Activated CD4-positive, alpha-beta T cell treated with anti-CD3 and anti-CD28 coated beads for 36 hours (primary cell): ENCODE results near the gene SLC51B. TPM values are rescaled to one million over a fixed set of nuclear protein-coding genes. Genes with fewer than 3 reads are reported as not detected.

ENCODE experiments used
- ATAC-seq: fragments of 200-7000 bp; cut with Tn5 transposase; one replicate; pipeline ENCODE4 v1.10.0; 2021; ENCODE audit warnings: mild to moderate bottlenecking, moderate library complexity
- CTCF ChIA-PET: fragments of 350-600 bp; sonication (Branson Sonifier 250); formaldehyde crosslinking; loops from one replicate; lab custom pipeline; 2021; ENCODE audit warnings: antibody characterized with exemption; lab: Charles Lee
- POLR2A ChIA-PET: fragments of 350-600 bp; sonication (Branson Sonifier 250); formaldehyde crosslinking; loops from one replicate; lab custom pipeline; 2021; ENCODE audit warnings: antibody characterized with exemption, inconsistent platforms; lab: Charles Lee
- DNase-seq: peaks from one replicate; pipeline ENCODE4 v3.0.0-alpha.2; 2020
- H3K27ac Mint-ChIP-seq: one replicate; pipeline ENCODE4 v1.8.0; 2021; ENCODE audit warnings: mixed read lengths
- H3K27me3 Mint-ChIP-seq: one replicate; pipeline ENCODE4 v1.8.0; 2021; ENCODE audit warnings: mixed read lengths
- H3K36me3 Mint-ChIP-seq: one replicate; pipeline ENCODE4 v1.8.0; 2021; ENCODE audit warnings: low read depth, mixed read lengths
- H3K4me1 Mint-ChIP-seq: one replicate; pipeline ENCODE4 v1.8.0; 2021; ENCODE audit warnings: mixed read lengths
- H3K4me3 Mint-ChIP-seq: one replicate; pipeline ENCODE4 v1.8.0; 2021; ENCODE audit warnings: mild to moderate bottlenecking, moderate library complexity, mixed read lengths
- H3K9me3 Mint-ChIP-seq: one replicate; pipeline ENCODE4 v1.8.0; 2021; ENCODE audit warnings: low read depth, mixed read lengths
- intact Hi-C, 2 experiments: fragments of 100-400 bp; cut with DNase I in 1 of 2; cut with micrococcal nuclease in 1 of 2; formaldehyde crosslinking; loops; one replicate each; pipeline versions ENCODE4 v1.14.2 to v1.15.1; 2022 to 2024; cut with DNase I, micrococcal nuclease
- total RNA-seq, 2 experiments: library from RNA; stranded (reverse); gene quantifications; one replicate each; pipeline ENCODE4 v1.2.3, GENCODE V29; 2021

Gene SLC51B
- total RNA-seq, 2 experiments from 2014 or later = not detected

DNA sequence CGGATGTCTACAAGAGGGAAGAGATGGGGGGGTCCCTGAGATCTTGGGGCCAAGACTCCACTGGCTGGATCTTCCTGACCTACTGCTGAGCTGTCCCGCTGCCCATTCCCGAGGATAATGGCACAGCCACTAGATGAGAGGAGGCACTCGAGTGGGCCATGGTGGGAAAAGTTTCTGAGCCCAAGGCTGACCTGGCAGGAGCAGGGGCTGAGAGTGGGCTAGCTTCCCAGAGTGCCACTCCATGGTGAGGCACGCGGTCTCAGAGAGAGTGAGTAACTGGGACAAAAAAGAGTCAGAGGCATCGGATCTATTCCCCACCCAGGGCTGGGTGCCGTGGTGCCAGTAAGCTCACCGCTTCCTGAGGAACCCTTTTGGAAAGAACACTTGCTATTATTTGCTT lies 10.9 kb downstream of the SLC51B start:
- ChIA-PET POLR2A (interaction anchor here (0.6 kb wide), 1 partner anchor 805 kb away, joined by 3 read pairs; no protein-coding TSS in a partner anchor), CTCF (interaction anchor here (0.8 to 2.0 kb wide), 9 partner anchors 12 to 244 kb away, joined by 3 to 5 read pairs (median 5); partner anchors contain the start of gene SLC51B)
- no peak for ATAC-seq
- DNase-seq = no peak
- Mint-ChIP-seq H3K4me3 (no peak overlapping the region), H3K4me1 (no peaks in the 10 kb centered on the region), H3K27me3 (no peaks in the 10 kb centered on the region), H3K36me3 (no peaks in the 10 kb centered on the region), H3K27ac (no peak overlapping the region), H3K9me3 (no peaks in the 10 kb centered on the region)
- intact Hi-C loops = no loop called here

DNA sequence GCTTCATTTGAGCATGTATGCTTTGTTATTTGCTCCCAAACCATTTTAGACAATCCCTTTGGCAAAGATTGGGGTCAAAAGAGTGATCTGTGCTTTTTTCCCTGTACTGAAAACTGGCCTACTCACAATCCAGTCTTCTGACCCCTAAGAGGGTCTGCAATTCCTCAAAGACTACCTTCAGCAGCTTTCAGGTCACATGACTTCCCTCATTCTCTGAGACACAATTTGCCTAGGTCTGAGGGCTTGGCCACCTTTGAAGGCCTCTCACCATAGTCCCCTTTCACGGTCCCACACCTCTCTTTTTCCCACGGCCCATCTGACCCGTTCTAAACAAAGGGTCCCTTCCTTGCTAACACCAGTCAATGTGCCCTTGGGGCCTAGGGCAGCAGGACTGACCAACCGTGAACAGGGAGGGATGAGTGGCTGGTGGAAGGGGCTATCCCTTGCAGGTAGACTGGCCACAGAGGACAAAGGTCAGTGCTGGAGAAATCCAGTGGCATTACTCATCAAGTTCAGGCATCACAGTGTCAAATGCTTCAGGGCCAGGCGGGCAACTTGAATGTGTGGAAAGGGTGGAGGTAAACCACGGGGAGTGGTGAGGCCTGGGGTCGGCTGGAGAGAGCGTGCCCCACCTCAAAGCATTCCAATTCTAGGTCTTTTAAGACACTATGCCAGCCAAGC lies 11.8 kb downstream of the SLC51B start:
- Mint-ChIP-seq H3K9me3 (no peaks in the 10 kb centered on the region), H3K4me3 (no peak overlapping the region), H3K36me3 (no peaks in the 10 kb centered on the region), H3K27me3 (no peaks in the 10 kb centered on the region), H3K27ac (no peak overlapping the region), H3K4me1 (no peaks in the 10 kb centered on the region)
- intact Hi-C loops = no loop called here
- CTCF ChIA-PET = interaction anchor here (0.5 to 1.5 kb wide), 4 partner anchors 16 to 1139 kb away, joined by 3 to 5 read pairs (median 3); no protein-coding TSS in a partner anchor
- ATAC-seq = no peak
- POLR2A ChIA-PET = no interaction called here
- no peak for DNase-seq

DNA sequence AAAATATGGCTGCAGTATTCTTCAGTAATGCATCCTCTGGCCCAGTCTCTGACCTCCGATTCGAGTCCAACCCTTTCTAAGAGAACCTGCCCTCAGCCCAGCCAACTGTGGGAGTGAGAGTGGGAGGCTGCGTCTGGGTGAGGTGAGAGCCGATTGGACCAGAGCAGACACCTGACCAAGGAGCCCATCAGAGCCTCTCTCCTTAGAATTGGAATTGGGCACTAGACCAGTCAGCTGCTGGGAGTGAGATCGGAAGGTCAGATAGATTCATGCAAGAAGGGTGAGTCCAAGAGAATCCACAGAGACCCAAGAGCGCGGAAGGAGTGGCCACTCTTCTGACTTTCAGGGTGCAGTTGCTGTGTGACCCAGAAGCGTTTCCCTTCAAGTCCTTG lies 12.4 kb downstream of the SLC51B start:
- Mint-ChIP-seq H3K4me3 (no peak overlapping the region), H3K36me3 (no peaks in the 10 kb centered on the region), H3K27ac (no peak overlapping the region), H3K27me3 (no peaks in the 10 kb centered on the region), H3K4me1 (no peaks in the 10 kb centered on the region), H3K9me3 (no peaks in the 10 kb centered on the region)
- no peak for ATAC-seq
- CTCF ChIA-PET = interaction anchor here (0.5 kb wide), 1 partner anchor 1139 kb away, joined by 3 read pairs; no protein-coding TSS in a partner anchor
- intact Hi-C loops = no loop called here
- no peak for DNase-seq
- POLR2A ChIA-PET = no interaction called here

DNA sequence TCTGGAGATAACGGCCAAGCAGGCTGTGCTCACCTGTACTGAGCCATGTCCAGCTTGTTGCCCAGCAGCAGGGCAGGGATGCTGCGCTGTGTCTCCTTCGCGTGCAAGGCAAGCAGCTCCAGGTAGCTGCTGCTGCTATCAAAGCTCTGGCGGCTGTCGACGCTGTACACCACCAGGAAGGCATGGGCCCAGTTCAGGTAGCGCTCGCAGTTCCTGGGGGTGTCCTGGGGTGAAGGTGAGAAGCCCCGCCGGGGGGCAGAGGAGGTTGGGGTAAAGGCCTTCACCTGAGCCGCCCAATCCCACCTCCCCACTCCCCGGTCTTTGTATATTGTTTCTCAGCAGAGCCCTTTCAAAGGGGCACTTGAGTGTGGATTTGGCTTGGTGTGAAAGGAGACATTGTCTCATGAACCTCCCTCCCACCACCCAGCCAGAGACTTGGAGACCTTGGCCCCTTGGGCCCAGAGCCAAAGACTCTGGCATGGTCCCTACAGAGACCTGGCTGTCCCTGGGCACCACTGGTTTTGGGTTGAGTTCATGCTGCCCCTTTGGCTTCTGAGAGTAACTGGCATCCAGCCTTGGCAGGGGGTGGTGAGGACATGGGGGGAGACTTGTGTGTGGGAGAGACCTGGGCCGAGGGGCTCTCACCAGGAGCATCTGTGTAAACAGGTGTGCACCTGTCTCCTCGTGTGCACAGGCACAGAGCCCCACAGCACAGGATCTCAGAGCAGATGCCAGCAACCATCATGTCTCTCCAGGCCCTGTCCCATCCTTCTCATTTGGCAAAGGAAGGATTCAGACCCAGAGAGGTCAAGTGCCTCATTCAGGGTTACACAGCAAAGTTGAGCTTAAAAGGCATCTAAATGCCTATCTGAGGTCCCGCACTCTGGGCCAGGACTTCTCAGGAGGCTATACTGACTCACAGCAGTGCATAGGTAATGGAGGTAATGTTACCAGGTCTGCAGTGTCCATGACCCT lies 13.5 kb downstream of the SLC51B start:
- intact Hi-C loops = no loop called here
- ATAC-seq (no peak), DNase-seq (no peak)
- ChIA-PET POLR2A (no interaction called here), CTCF (interaction anchor here (0.7 to 1.3 kb wide), 3 partner anchors 11 to 118 kb away, joined by 3 read pairs; no protein-coding TSS in a partner anchor)
- Mint-ChIP-seq H3K36me3 (no peaks in the 10 kb centered on the region), H3K9me3 (no peaks in the 10 kb centered on the region), H3K27ac (no peak overlapping the region), H3K27me3 (no peaks in the 10 kb centered on the region), H3K4me1 (no peaks in the 10 kb centered on the region), H3K4me3 (no peak overlapping the region)

DNA sequence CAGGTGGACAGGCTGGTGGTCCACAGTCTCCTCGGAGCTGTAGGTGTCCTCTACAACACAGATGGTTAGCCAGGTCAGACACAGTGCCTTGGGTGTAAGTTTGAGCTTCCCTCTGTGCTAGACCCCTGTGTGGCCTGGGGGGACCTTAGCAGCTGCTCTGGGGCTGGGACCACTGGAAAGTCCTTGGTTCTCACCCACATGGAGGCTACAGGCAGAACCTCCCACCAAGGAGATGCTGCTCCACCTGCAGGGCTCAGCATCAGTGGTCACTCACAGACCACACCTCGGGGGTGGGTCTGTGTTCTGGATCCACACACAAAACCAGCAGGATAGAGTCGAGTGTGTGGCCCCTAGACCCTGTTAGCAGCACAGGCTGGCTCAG lies 14.2 kb downstream of the SLC51B start:
- Mint-ChIP-seq H3K4me3 (no peak overlapping the region), H3K27ac (no peak overlapping the region), H3K36me3 (no peaks in the 10 kb centered on the region), H3K4me1 (no peaks in the 10 kb centered on the region), H3K9me3 (no peaks in the 10 kb centered on the region), H3K27me3 (no peaks in the 10 kb centered on the region)
- DNase-seq = no peak
- ChIA-PET CTCF (interaction anchor here (0.7 to 1.3 kb wide), 3 partner anchors 10 to 119 kb away, joined by 3 read pairs; no protein-coding TSS in a partner anchor), POLR2A (no interaction called here)
- intact Hi-C loops = no loop called here
- no peak for ATAC-seq

DNA sequence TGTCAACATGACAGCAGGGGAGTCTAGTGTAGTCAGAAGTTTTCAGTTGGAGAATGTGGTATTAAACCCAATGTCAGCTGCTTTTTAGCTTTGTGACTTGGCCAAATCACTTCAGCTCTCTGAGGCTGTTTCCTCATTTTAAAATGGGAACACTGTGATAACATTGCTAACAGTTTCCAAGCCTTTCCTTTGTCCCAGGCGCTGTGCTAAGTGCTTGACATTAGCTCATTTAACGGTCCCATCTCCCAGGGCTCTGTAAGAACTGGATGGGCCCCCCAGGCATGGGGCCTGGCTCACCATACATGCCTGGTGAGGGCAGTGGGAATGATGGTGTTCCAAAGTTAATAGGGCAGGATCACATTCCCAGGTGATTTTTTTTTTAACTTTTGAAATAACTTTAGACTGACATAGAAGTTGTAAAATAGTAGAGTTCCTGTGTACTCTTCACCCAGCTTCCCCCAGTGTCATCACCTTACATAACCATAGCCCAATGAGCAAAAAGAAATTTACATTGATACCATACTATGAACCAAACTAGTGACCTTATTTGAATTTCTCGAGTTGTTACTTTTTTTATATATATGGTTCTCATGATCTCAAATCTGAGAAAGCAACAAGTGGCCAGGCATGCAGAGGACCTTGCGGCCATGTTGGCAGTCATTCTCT lies 14.9 kb downstream of the SLC51B start:
- ChIA-PET CTCF (interaction anchor here (1.0 to 1.3 kb wide), 2 partner anchors 18 to 120 kb away, joined by 3 read pairs; no protein-coding TSS in a partner anchor), POLR2A (no interaction called here)
- Mint-ChIP-seq H3K36me3 (no peaks in the 10 kb centered on the region), H3K27ac (no peak overlapping the region), H3K27me3 (peaks cover 2% of the 10 kb centered on the region), H3K9me3 (no peaks in the 10 kb centered on the region), H3K4me1 (no peaks in the 10 kb centered on the region), H3K4me3 (no peak overlapping the region)
- no peak for DNase-seq
- ATAC-seq = no peak
- intact Hi-C loops = no loop called here

DNA sequence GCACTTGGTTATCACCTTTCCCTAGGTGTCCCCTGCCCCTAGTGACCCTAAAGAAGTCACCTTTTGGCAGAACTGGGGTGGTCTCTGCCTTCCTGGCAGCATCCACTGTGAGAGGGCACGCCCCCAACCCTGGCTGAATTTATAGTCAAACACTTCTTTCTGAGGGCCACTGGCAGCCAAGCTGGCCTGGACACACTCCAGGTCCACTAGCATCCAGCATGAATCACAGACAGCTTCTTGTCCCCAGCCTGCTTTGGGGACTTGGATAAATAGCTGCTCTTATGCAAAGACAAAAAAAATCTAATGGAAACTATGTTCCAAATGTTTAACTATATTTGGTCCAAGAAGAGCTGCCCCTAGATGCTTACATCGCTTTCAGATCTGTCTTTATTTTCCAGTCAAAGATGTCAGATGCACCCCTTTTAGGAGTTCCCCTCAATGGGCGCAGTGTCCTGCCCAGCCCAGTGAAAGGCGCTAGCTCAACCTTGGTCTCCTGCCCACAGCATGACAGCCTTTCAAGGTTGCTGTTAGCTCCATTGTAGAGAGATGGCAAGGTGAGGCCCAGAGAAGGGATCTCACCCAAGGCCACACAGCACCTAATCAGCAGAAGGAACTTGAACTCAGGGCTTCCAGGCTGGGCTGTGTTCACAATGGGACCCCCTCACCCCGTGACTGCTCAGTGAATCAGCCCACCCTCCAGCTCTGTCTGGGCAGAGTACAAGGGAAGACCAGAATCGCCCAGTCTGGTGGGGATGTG lies 15.6 kb downstream of the SLC51B start:
- no peak for ATAC-seq
- Mint-ChIP-seq H3K27me3 (peaks cover 9% of the 10 kb centered on the region), H3K27ac (no peak overlapping the region), H3K4me3 (no peak overlapping the region), H3K9me3 (no peaks in the 10 kb centered on the region), H3K4me1 (no peaks in the 10 kb centered on the region), H3K36me3 (no peaks in the 10 kb centered on the region)
- POLR2A ChIA-PET = interaction anchor here (0.6 kb wide), 1 partner anchor 156 kb away, joined by 3 read pairs; no protein-coding TSS in a partner anchor
- DNase-seq = no peak
- intact Hi-C loops = no loop called here
- CTCF ChIA-PET = interaction anchor here (0.7 to 1.4 kb wide), 2 partner anchors 26 to 40 kb away, joined by 3 read pairs; no protein-coding TSS in a partner anchor

DNA sequence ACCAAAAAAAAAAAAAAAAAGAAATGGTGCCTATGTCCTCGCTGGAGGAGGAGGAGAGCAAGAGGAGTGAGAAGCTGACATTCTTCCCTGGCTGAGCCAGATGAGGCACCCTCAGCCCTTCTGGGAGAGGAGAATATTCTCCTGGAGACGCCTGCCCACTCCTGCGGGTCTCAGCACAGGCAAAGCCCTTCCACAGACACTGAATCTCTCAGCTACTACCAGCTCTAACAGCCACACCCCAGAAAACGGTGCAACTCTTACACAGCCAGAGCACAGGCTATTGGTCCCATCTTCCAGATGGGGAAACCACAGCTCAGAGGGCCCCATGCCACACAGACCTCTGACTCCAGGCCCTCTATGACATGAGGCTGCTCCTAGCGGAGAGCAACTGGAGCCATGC lies 16.9 kb downstream of the SLC51B start:
- intact Hi-C loops = no loop called here
- POLR2A ChIA-PET = no interaction called here
- Mint-ChIP-seq H3K27ac (no peak overlapping the region), H3K36me3 (no peaks in the 10 kb centered on the region), H3K9me3 (no peaks in the 10 kb centered on the region), H3K4me1 (peaks cover under 1% of the 10 kb centered on the region), H3K27me3 (peaks cover 20% of the 10 kb centered on the region), H3K4me3 (no peak overlapping the region)
- ATAC-seq = no peak
- CTCF ChIA-PET = interaction anchor here (1.1 to 1.4 kb wide), 2 partner anchors 8 to 39 kb away, joined by 3 to 4 read pairs; no protein-coding TSS in a partner anchor
- no peak for DNase-seq

DNA sequence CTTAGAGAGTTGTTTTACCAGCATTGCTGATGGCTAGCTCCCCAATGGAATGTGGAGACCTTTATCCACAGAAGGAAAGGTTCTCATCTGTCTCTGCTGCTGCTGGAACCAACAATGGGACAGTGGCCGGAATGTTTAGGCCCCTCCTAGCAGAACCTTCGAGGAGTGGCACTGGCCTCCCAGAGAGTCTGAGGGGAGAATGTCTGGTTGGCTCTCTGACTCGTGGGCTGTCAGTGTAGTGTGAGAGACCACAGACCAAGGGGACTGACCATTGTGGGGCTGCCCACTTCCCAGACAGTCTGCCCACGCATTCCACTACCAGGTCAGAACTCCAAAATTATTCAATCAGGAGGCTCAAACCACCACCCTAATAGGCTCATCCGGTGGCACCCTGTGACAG lies 17.5 kb downstream of the SLC51B start:
- ChIA-PET POLR2A (no interaction called here), CTCF (interaction anchor here (1.1 kb wide), 1 partner anchor 8 kb away, joined by 4 read pairs; no protein-coding TSS in a partner anchor)
- intact Hi-C loops = no loop called here
- H3K36me3 Mint-ChIP-seq = no peaks in the 10 kb centered on the region
- H3K27me3 Mint-ChIP-seq = peaks cover 24% of the 10 kb centered on the region
- ATAC-seq (no peak), DNase-seq (no peak)
- peaks cover 3% of the 10 kb centered on the region for H3K4me1 Mint-ChIP-seq
- H3K4me3 Mint-ChIP-seq = no peak overlapping the region
- no peaks in the 10 kb centered on the region for H3K9me3 Mint-ChIP-seq
- H3K27ac Mint-ChIP-seq = no peak overlapping the region

DNA sequence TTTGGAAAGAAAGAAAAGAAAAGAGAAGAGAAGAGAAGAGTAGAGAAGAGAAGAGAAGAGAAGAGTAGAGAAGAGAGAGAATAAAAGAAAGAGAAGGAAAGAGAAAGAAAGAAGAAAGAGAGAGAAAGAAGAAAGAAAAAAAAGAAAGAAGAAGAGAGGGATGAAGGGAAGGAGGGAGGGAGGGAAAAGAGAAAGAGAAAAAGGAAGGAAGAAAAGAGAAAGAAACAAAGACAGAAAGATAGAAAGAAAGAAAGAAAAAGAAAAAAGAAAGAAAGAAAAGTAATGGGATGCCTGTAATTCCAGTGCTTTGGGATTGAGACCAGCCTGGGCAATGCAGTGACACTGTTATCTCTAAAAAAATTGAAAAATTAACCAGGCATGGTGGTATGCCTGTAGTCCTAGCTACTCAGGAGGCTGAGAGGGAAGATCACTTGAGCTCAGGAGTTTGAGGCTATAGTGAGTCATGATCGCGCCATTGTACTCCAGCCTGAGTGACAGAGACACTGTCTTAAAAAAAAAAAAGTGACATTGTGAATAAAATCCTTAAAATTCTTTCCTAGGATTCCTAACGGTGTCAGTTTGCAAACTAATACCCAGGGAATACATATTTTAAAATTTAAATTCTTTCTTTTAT lies 20.9 kb downstream of the SLC51B start:
- Mint-ChIP-seq H3K27ac (no peak overlapping the region), H3K4me1 (peaks cover 3% of the 10 kb centered on the region), H3K27me3 (peaks cover 37% of the 10 kb centered on the region), H3K36me3 (no peaks in the 10 kb centered on the region), H3K4me3 (no peak overlapping the region), H3K9me3 (no peaks in the 10 kb centered on the region)
- ChIA-PET CTCF (interaction anchor here (0.6 to 1.7 kb wide), 4 partner anchors 12 to 316 kb away, joined by 3 to 4 read pairs (median 4); no protein-coding TSS in a partner anchor), POLR2A (no interaction called here)
- intact Hi-C loops = no loop called here
- ATAC-seq (no peak), DNase-seq (no peak)
